Progenitor cell of endocrine pancreas (in vitro differentiated cells): ENCODE results near the gene PRKCE. TPM values are rescaled to one million over a fixed set of nuclear protein-coding genes. Genes with fewer than 3 reads are reported as not detected.

Experiments used
- DNase-seq: peaks from one replicate; pipeline ENCODE4 v3.0.0; 2021; ENCODE audit warnings: low spot score; ENCODE audit not compliant: unreplicated experiment
- H3K27ac Mint-ChIP-seq: 2 replicates; pipeline ENCODE4 v1.8.0; 2021; ENCODE audit warnings: mild to moderate bottlenecking, moderate library complexity, mixed read lengths
- H3K27me3 Mint-ChIP-seq: 2 replicates; pipeline ENCODE4 v1.8.0; 2021; ENCODE audit warnings: mixed read lengths
- H3K36me3 Mint-ChIP-seq: 2 replicates; pipeline ENCODE4 v1.8.0; 2022; ENCODE audit warnings: mixed read lengths; ENCODE audit not compliant: insufficient read depth
- H3K4me1 Mint-ChIP-seq: 2 replicates; pipeline ENCODE4 v1.8.0; 2021; ENCODE audit warnings: low read depth, mixed read lengths
- H3K4me3 Mint-ChIP-seq: 2 replicates; pipeline ENCODE4 v1.8.0; 2021; ENCODE audit warnings: low read depth, mild to moderate bottlenecking, moderate library complexity, mixed read lengths
- H3K9me3 Mint-ChIP-seq: 2 replicates; pipeline ENCODE4 v1.8.0; 2021; ENCODE audit warnings: low read depth, mixed read lengths
- CTCF ChIP-seq: fragments of 200-600 bp; sonication (generic); IDR thresholded peaks from one replicate; pipeline ENCODE4 v1.5.0; 2021; ENCODE audit warnings: antibody characterized with exemption, mild to moderate bottlenecking; ENCODE audit not compliant: unreplicated experiment
- total RNA-seq: library from RNA; stranded (reverse); gene quantifications from 2 replicates; pipeline ENCODE4 v1.2.1, GENCODE V29; 2021

Gene PRKCE
- total RNA-seq, 1 donor from 2014 or later: 4.2 TPM

- DNase-seq: no peak
- Mint-ChIP-seq H3K27me3 (peaks cover 34% of the 10 kb centered on the region), H3K4me3 (no peak overlapping the region), H3K27ac (no peak overlapping the region), H3K9me3 (no peaks in the 10 kb centered on the region), H3K36me3 (no peaks in the 10 kb centered on the region), H3K4me1 (no peaks in the 10 kb centered on the region)
- no peak for TF ChIP-seq CTCF
Observed at GRCh38 chr2:45867800-45868199, 216.3 kb downstream of the PRKCE start.

GRCh38 chr2:45869165-45869501 lies 217.7 kb downstream of the PRKCE start:
- no peak for DNase-seq
- Mint-ChIP-seq H3K27me3 (peaks cover 33% of the 10 kb centered on the region), H3K4me1 (no peaks in the 10 kb centered on the region), H3K27ac (no peak overlapping the region), H3K4me3 (no peak overlapping the region), H3K36me3 (no peaks in the 10 kb centered on the region), H3K9me3 (no peaks in the 10 kb centered on the region)
- no peak for TF ChIP-seq CTCF

- no peak overlapping the region for H3K4me3 Mint-ChIP-seq
- no peak for TF ChIP-seq CTCF
Observed at GRCh38 chr2:45871025-45871424, 219.6 kb downstream of the PRKCE start.

GRCh38 chr2:45871541-45871940 lies 220.1 kb downstream of the PRKCE start:
- H3K27me3 Mint-ChIP-seq: peaks cover 22% of the 10 kb centered on the region
- no peaks in the 10 kb centered on the region for H3K4me1 Mint-ChIP-seq
- H3K4me3 Mint-ChIP-seq: no peak overlapping the region
- H3K36me3 Mint-ChIP-seq: no peaks in the 10 kb centered on the region
- TF ChIP-seq CTCF: no peak
- H3K27ac Mint-ChIP-seq: no peak overlapping the region
- peaks cover 6% of the 10 kb centered on the region for H3K9me3 Mint-ChIP-seq
- no peak for DNase-seq

More at GRCh38 chr2:45871025-45871424, 219.6 kb downstream of the PRKCE start:
- Mint-ChIP-seq H3K27me3 (peaks cover 22% of the 10 kb centered on the region), H3K27ac (no peak overlapping the region), H3K36me3 (no peaks in the 10 kb centered on the region), H3K4me1 (no peaks in the 10 kb centered on the region), H3K9me3 (peaks cover under 1% of the 10 kb centered on the region)
- no peak for DNase-seq

- Mint-ChIP-seq H3K27me3 (peaks cover 22% of the 10 kb centered on the region), H3K4me3 (no peak overlapping the region), H3K4me1 (no peaks in the 10 kb centered on the region), H3K9me3 (peaks cover 10% of the 10 kb centered on the region), H3K36me3 (no peaks in the 10 kb centered on the region), H3K27ac (no peak overlapping the region)
- TF ChIP-seq CTCF: no peak
- DNase-seq: no peak
Observed at GRCh38 chr2:45872211-45872610, 220.7 kb downstream of the PRKCE start.
